Measurements from ENCODE around the gene TRMO. TPM values are rescaled to one million over a fixed set of nuclear protein-coding genes. Genes with fewer than 3 reads are reported as not detected.
A peak's percentile ranks its signal among the peaks of the same experiment; 100 is the strongest.
"Not testable (repeated sequence)": the region's sequence is repeated elsewhere in the genome, so short reads cannot be mapped to it uniquely, and the experiment has no call there.

The TRMO gene
- total RNA-seq, result 10 to 100 TPM; 15.4 TPM

- H3K4me1 Mint-ChIP-seq (ENCODE audit: low read depth), result peaks cover 66% of the 10 kb centered on the region
These were observed at the start of gene TRMO for GRCh38 chr9:97921959-97922724. Gene TRMO (minus strand): TSS chr9:97922500. CDS start chr9:97922493, 7 bp downstream.

GRCh38 chr9:97970165-97970564 is 47.9 kb upstream of the TRMO start:
- no peak overlapping the region for H3K27ac Mint-ChIP-seq
- no peak for ATAC-seq (replicated peaks in 1 of 2)
- no peak for DNase-seq
- peak overlapping the region in 1 of 2 donors; percentile 24 for H3K4me3 Mint-ChIP-seq
- no peaks in the 10 kb centered on the region for H3K27me3 Mint-ChIP-seq (ENCODE audit: low read depth)
- peaks cover 0 to under 1% of the 10 kb centered on the region in 2 donors for H3K36me3 Mint-ChIP-seq (ENCODE audit: insufficient read depth in 2 of 2)
- no peaks in the 10 kb centered on the region for H3K4me1 Mint-ChIP-seq (ENCODE audit: low read depth)
- H3K9me3 Mint-ChIP-seq, result no peaks in the 10 kb centered on the region

More at GRCh38 chr9:97921959-97922724, at the start of gene TRMO:
- ATAC-seq (replicated peaks in 1 of 2), result peak; percentile 80 to 83
- DNase-seq, result peak; percentile 98
- Mint-ChIP-seq H3K27ac (peak within 1 kb of the TSS; percentile 98), H3K9me3 (no peaks in the 10 kb centered on the region), H3K27me3 (ENCODE audit: low read depth) (no peaks in the 10 kb centered on the region), H3K4me3 (peak within 1 kb of the TSS; percentile 87 to 90), H3K36me3 (ENCODE audit: insufficient read depth in 2 of 2) (peaks cover 2 to 3% of the 10 kb centered on the region in 2 donors)

- H3K4me3 Mint-ChIP-seq, result no peak overlapping the region
- no peak overlapping the region for H3K27ac Mint-ChIP-seq
- H3K36me3 Mint-ChIP-seq (ENCODE audit: insufficient read depth in 2 of 2), result no peaks in the 10 kb centered on the region
- no peaks in the 10 kb centered on the region for H3K9me3 Mint-ChIP-seq
- peaks cover under 1% of the 10 kb centered on the region for H3K27me3 Mint-ChIP-seq (ENCODE audit: low read depth)
- DNase-seq, result no peak
- no peaks in the 10 kb centered on the region for H3K4me1 Mint-ChIP-seq (ENCODE audit: low read depth)
- no peak for ATAC-seq (replicated peaks in 1 of 2)
These were observed 46.7 kb upstream of the TRMO start for GRCh38 chr9:97969014-97969413.

GRCh38 chr9:97966493-97966892 is 44.2 kb upstream of the TRMO start:
- H3K27me3 Mint-ChIP-seq (ENCODE audit: low read depth), result peaks cover 6% of the 10 kb centered on the region
- ATAC-seq (replicated peaks in 1 of 2), result peak in 1 of 2 donors; percentile 35
- no peak for DNase-seq
- no peaks in the 10 kb centered on the region for H3K36me3 Mint-ChIP-seq (ENCODE audit: insufficient read depth in 2 of 2)
- peaks cover 4% of the 10 kb centered on the region for H3K4me1 Mint-ChIP-seq (ENCODE audit: low read depth)
- H3K27ac Mint-ChIP-seq, result no peak overlapping the region
- no peak overlapping the region for H3K4me3 Mint-ChIP-seq
- no peaks in the 10 kb centered on the region for H3K9me3 Mint-ChIP-seq

- no peaks in the 10 kb centered on the region for H3K9me3 Mint-ChIP-seq
- peaks cover 6% of the 10 kb centered on the region for H3K27me3 Mint-ChIP-seq (ENCODE audit: low read depth)
- ATAC-seq (replicated peaks in 1 of 2) (no peak), DNase-seq (no peak)
- no peaks in the 10 kb centered on the region for H3K36me3 Mint-ChIP-seq (ENCODE audit: insufficient read depth in 2 of 2)
- H3K4me3 Mint-ChIP-seq, result no peak overlapping the region
- peaks cover 4% of the 10 kb centered on the region for H3K4me1 Mint-ChIP-seq (ENCODE audit: low read depth)
- no peak overlapping the region for H3K27ac Mint-ChIP-seq
These were observed 42.6 kb upstream of the TRMO start for GRCh38 chr9:97964901-97965300.

- Mint-ChIP-seq H3K4me1 (ENCODE audit: low read depth) (peaks cover 11% of the 10 kb centered on the region), H3K4me3 (no peak overlapping the region), H3K36me3 (ENCODE audit: insufficient read depth in 2 of 2) (no peaks in the 10 kb centered on the region), H3K9me3 (no peaks in the 10 kb centered on the region), H3K27ac (no peak overlapping the region), H3K27me3 (ENCODE audit: low read depth) (peaks cover 6% of the 10 kb centered on the region)
- DNase-seq, result no peak
- ATAC-seq (replicated peaks in 1 of 2), result no peak
These were observed 40.9 kb upstream of the TRMO start for GRCh38 chr9:97963232-97963631.

- H3K27ac Mint-ChIP-seq, result no peak overlapping the region
- ATAC-seq (replicated peaks in 1 of 2) (no peak), DNase-seq (no peak)
- no peak overlapping the region for H3K4me3 Mint-ChIP-seq
- peaks cover 6% of the 10 kb centered on the region for H3K27me3 Mint-ChIP-seq (ENCODE audit: low read depth)
- no peaks in the 10 kb centered on the region for H3K36me3 Mint-ChIP-seq (ENCODE audit: insufficient read depth in 2 of 2)
- H3K9me3 Mint-ChIP-seq, result no peaks in the 10 kb centered on the region
- peaks cover 11% of the 10 kb centered on the region for H3K4me1 Mint-ChIP-seq (ENCODE audit: low read depth)
These were observed 40.3 kb upstream of the TRMO start for GRCh38 chr9:97962575-97962974.

GRCh38 chr9:97962136-97962535 is 39.8 kb upstream of the TRMO start:
- no peak for DNase-seq
- no peak overlapping the region for H3K4me3 Mint-ChIP-seq
- no peak for ATAC-seq (replicated peaks in 1 of 2)
- H3K27ac Mint-ChIP-seq, result no peak overlapping the region
- peaks cover 11% of the 10 kb centered on the region for H3K4me1 Mint-ChIP-seq (ENCODE audit: low read depth)
- H3K36me3 Mint-ChIP-seq (ENCODE audit: insufficient read depth in 2 of 2), result no peaks in the 10 kb centered on the region
- H3K9me3 Mint-ChIP-seq, result no peaks in the 10 kb centered on the region
- H3K27me3 Mint-ChIP-seq (ENCODE audit: low read depth), result peaks cover 6% of the 10 kb centered on the region

- no peak overlapping the region for H3K27ac Mint-ChIP-seq
- DNase-seq (no peak), ATAC-seq (replicated peaks in 1 of 2) (no peak)
- no peak overlapping the region for H3K4me3 Mint-ChIP-seq
- no peaks in the 10 kb centered on the region for H3K36me3 Mint-ChIP-seq (ENCODE audit: insufficient read depth in 2 of 2)
- peaks cover 6% of the 10 kb centered on the region for H3K27me3 Mint-ChIP-seq (ENCODE audit: low read depth)
- no peaks in the 10 kb centered on the region for H3K9me3 Mint-ChIP-seq
- peaks cover 13% of the 10 kb centered on the region for H3K4me1 Mint-ChIP-seq (ENCODE audit: low read depth)
These were observed 39.1 kb upstream of the TRMO start for GRCh38 chr9:97961361-97961760.

- not testable (repeated sequence) for H3K27ac Mint-ChIP-seq; H3K27me3 Mint-ChIP-seq (ENCODE audit: low read depth); H3K36me3 Mint-ChIP-seq (ENCODE audit: insufficient read depth in 2 of 2); DNase-seq; H3K4me3 Mint-ChIP-seq; H3K9me3 Mint-ChIP-seq; ATAC-seq (replicated peaks in 1 of 2)
- peaks cover 17% of the 10 kb centered on the region for H3K4me1 Mint-ChIP-seq (ENCODE audit: low read depth)
These were observed 38.5 kb upstream of the TRMO start for GRCh38 chr9:97960678-97961328.

GRCh38 chr9:97959585-97959984 is 37.3 kb upstream of the TRMO start:
- no peak overlapping the region for H3K27ac Mint-ChIP-seq
- no peak for DNase-seq
- H3K4me3 Mint-ChIP-seq, result no peak overlapping the region
- no peaks in the 10 kb centered on the region for H3K36me3 Mint-ChIP-seq (ENCODE audit: insufficient read depth in 2 of 2)
- ATAC-seq (replicated peaks in 1 of 2), result no peak
- H3K27me3 Mint-ChIP-seq (ENCODE audit: low read depth), result peaks cover 6% of the 10 kb centered on the region
- H3K9me3 Mint-ChIP-seq, result no peaks in the 10 kb centered on the region
- peaks cover 17% of the 10 kb centered on the region for H3K4me1 Mint-ChIP-seq (ENCODE audit: low read depth)

- no peaks in the 10 kb centered on the region for H3K36me3 Mint-ChIP-seq (ENCODE audit: insufficient read depth in 2 of 2)
- H3K4me1 Mint-ChIP-seq (ENCODE audit: low read depth), result peaks cover 17% of the 10 kb centered on the region
- DNase-seq (no peak), ATAC-seq (replicated peaks in 1 of 2) (peak; percentile 75 to 89)
- H3K27me3 Mint-ChIP-seq (ENCODE audit: low read depth), result peaks cover 6% of the 10 kb centered on the region
- no peaks in the 10 kb centered on the region for H3K9me3 Mint-ChIP-seq
- peak overlapping the region; percentile 18 for H3K27ac Mint-ChIP-seq
- no peak overlapping the region for H3K4me3 Mint-ChIP-seq
These were observed 36.7 kb upstream of the TRMO start for GRCh38 chr9:97958812-97959511.

GRCh38 chr9:97956331-97956730 is 34.0 kb upstream of the TRMO start:
- no peak overlapping the region for H3K4me3 Mint-ChIP-seq
- H3K27ac Mint-ChIP-seq, result no peak overlapping the region
- no peak for ATAC-seq (replicated peaks in 1 of 2)
- no peaks in the 10 kb centered on the region for H3K36me3 Mint-ChIP-seq (ENCODE audit: insufficient read depth in 2 of 2)
- H3K27me3 Mint-ChIP-seq (ENCODE audit: low read depth), result no peaks in the 10 kb centered on the region
- no peaks in the 10 kb centered on the region for H3K9me3 Mint-ChIP-seq
- no peak for DNase-seq
- H3K4me1 Mint-ChIP-seq (ENCODE audit: low read depth), result peaks cover 12% of the 10 kb centered on the region

Measured in activated T-cell treated with anti-CD3 and anti-CD28 coated beads, Interleukin-2, amount 50 U/mL, for 72 hours (primary cell).